Activated naive CD8-positive, alpha-beta T cell (primary cell): ENCODE results near the gene ATP11C.
"Not testable (repeated sequence)": the region's sequence is repeated elsewhere in the genome, so short reads cannot be mapped to it uniquely, and the experiment has no call there.

Experiments
- H3K27ac Mint-ChIP-seq: one replicate; pipeline ENCODE4 v1.8.0; 2021; ENCODE audit warnings: mixed read lengths
- H3K27me3 Mint-ChIP-seq: one replicate; pipeline ENCODE4 v1.8.0; 2021; ENCODE audit warnings: mixed read lengths
- H3K36me3 Mint-ChIP-seq: one replicate; pipeline ENCODE4 v1.8.0; 2021; ENCODE audit warnings: mixed read lengths
- H3K4me1 Mint-ChIP-seq: one replicate; pipeline ENCODE4 v1.8.0; 2021; ENCODE audit warnings: low read depth, mixed read lengths
- H3K4me3 Mint-ChIP-seq: one replicate; pipeline ENCODE4 v1.8.0; 2021; ENCODE audit warnings: mild to moderate bottlenecking, mixed read lengths
- H3K9me3 Mint-ChIP-seq: one replicate; pipeline ENCODE4 v1.8.0; 2021; ENCODE audit warnings: low read depth, mixed read lengths

Gene ATP11C

GRCh38 chrX:139902559-139902958, 30.3 kb downstream of the ATP11C start:
- Mint-ChIP-seq H3K27me3 (no peaks in the 10 kb centered on the region), H3K4me3 (no peak overlapping the region), H3K9me3 (no peaks in the 10 kb centered on the region), H3K36me3 (peaks cover 3% of the 10 kb centered on the region), H3K27ac (no peak overlapping the region), H3K4me1 (peaks cover 31% of the 10 kb centered on the region)

DNA sequence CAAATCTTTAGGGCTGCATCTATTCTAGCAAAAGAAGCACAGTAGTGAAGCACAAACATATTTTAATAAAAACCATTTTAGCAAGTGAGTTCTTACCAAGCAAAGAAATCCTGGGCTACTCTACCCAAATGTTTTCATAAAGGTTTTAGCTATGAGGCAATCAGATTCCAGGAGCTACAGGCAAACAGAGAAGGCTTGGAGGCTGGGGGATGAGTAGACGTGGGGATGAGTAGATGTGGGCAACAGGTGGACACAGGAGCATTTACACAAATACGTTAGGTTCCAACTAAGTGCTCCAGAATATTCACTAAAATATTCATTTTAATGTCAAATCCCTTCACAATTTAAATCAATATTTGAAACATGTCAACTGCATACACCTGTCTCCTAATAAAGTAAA, 34.5 kb downstream of the ATP11C start:
- H3K36me3 Mint-ChIP-seq = peaks cover 3% of the 10 kb centered on the region
- no peaks in the 10 kb centered on the region for H3K9me3 Mint-ChIP-seq
- H3K27ac Mint-ChIP-seq = no peak overlapping the region
- peaks cover 19% of the 10 kb centered on the region for H3K4me1 Mint-ChIP-seq
- H3K4me3 Mint-ChIP-seq = no peak overlapping the region
- H3K27me3 Mint-ChIP-seq = no peaks in the 10 kb centered on the region

DNA sequence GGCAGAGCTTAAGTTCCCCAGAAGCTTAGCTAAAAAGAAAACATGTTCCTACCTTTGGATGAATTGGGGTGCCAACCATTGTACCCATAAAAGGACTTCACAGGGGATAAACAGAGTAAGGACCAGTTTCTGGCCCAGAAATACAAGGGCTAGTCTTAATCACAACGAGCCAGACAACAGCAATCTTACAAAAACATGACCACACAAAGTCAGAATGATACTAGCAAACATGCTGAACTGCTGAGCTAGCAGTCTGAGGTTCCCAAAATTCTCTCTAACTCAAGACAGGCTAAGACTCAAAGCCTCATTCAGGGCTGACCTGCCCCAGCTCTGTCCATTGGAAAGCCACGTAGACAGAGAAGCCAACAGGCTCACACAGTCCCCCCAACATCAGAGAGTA, 40.3 kb downstream of the ATP11C start:
- Mint-ChIP-seq H3K27me3 (no peaks in the 10 kb centered on the region), H3K36me3 (no peaks in the 10 kb centered on the region), H3K27ac (no peak overlapping the region), H3K4me1 (peaks cover 28% of the 10 kb centered on the region), H3K4me3 (no peak overlapping the region), H3K9me3 (no peaks in the 10 kb centered on the region)

DNA sequence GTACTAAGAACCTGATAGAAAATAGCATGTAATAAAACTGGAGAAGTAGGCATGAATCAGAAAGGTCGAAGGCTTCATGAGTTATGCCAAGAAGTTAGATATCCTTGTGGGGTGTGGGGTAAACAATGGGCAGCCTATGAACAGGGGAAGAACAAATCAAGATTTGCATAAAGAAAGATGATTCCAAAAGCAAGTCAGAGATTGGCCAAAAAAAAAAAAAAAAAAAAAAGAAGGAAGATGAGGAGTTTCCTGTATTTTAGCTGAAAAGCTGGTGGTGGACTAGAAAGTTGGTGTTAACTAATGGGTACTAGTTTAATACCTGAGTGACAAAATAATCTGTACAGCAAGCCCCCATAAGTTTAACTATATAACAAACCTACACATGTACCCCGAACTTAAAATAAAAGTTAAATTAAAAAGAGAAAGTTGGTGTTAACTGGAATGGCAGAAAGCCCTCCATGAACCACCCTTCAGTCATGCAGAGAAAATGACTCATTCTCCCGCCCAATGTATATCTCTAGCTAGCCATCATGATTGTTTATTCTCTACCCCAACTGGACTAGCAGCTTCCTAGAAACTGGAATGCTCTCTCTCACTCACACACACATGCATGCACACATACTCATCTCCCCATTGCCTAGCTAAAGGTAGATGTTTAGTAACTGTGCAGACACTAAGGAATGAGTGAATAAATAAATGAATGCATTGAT, 41.7 kb downstream of the ATP11C start:
- Mint-ChIP-seq H3K27ac (no peak overlapping the region), H3K4me3 (no peak overlapping the region), H3K36me3 (no peaks in the 10 kb centered on the region)

DNA sequence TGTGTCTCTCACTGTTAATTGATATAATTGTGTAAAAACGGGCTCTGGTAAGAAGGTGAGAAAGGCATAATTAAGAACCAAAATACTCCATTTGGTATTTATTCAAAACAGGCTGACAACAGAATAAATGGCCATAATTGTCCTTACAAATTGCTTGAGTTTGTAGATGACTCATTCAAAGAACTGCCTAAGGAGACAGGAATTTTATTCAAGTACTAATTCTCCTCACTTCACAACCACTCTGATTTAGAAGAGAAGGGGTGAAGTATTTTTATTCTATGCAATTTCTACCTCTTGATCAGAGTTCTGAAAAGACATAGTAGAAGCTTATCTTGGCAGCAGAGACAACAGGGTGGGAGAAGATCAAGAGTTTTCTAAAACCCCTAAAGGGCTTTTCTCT, 43.1 kb downstream of the ATP11C start:
- no peaks in the 10 kb centered on the region for H3K27me3 Mint-ChIP-seq
- H3K36me3 Mint-ChIP-seq = peaks cover 5% of the 10 kb centered on the region
- no peaks in the 10 kb centered on the region for H3K9me3 Mint-ChIP-seq
- H3K4me3 Mint-ChIP-seq = no peak overlapping the region
- H3K4me1 Mint-ChIP-seq = peaks cover 29% of the 10 kb centered on the region
- no peak overlapping the region for H3K27ac Mint-ChIP-seq

More for the DNA sequence above, 41.7 kb downstream of the ATP11C start:
- Mint-ChIP-seq H3K27me3 (no peaks in the 10 kb centered on the region), H3K4me1 (peaks cover 28% of the 10 kb centered on the region), H3K9me3 (no peaks in the 10 kb centered on the region)

DNA sequence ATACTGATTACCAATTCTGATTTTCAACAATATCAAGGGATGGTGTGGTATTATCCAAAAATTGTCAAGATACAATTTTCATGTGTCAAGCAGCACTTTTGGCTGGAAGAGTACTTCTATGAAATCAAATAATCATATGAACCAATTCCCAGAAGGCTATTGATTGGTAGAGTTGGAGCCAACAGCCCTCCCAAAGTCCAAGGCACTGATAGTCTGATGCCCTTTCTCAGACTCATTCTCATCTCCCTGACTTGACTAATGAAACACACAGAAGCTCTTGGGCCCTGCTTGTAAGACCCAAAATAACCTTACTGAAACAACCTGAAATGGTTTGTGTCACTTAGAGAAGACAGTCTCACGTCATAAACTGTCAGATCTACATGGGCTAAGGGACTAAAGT, 48.9 kb downstream of the ATP11C start:
- H3K27me3 Mint-ChIP-seq = no peaks in the 10 kb centered on the region
- peaks cover 9% of the 10 kb centered on the region for H3K36me3 Mint-ChIP-seq
- peaks cover 26% of the 10 kb centered on the region for H3K4me1 Mint-ChIP-seq
- H3K4me3 Mint-ChIP-seq = no peak overlapping the region
- no peaks in the 10 kb centered on the region for H3K9me3 Mint-ChIP-seq
- H3K27ac Mint-ChIP-seq = no peak overlapping the region

DNA sequence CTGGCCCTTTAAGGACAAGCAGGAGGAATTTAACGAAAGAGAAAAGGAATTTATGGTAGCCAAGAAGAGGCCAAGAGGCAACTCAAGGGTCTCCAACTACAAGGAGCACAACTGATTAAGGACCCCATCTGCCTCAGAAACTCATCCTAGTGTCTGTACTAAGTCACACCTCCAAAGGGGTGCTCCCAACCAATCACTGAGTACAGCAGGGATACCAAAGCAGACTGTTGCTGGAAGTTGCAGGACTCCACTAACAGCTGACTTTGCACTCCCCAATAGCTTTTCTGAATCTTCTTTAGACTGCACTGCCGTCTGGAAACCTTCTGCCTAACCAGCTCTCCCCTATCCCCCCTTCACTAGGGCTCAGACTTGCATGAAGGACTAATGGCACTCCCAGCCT, 50.6 kb downstream of the ATP11C start:
- peaks cover 30% of the 10 kb centered on the region for H3K4me1 Mint-ChIP-seq
- H3K36me3 Mint-ChIP-seq = peaks cover 9% of the 10 kb centered on the region
- H3K27ac Mint-ChIP-seq = no peak overlapping the region

GRCh38 chrX:139881572-139881971, 51.3 kb downstream of the ATP11C start:
- no peak overlapping the region for H3K4me3 Mint-ChIP-seq
- H3K9me3 Mint-ChIP-seq = no peaks in the 10 kb centered on the region
- peaks cover 33% of the 10 kb centered on the region for H3K4me1 Mint-ChIP-seq
- H3K27ac Mint-ChIP-seq = no peak overlapping the region
- H3K27me3 Mint-ChIP-seq = no peaks in the 10 kb centered on the region
- H3K36me3 Mint-ChIP-seq = peaks cover 9% of the 10 kb centered on the region

More for the DNA sequence above, 50.6 kb downstream of the ATP11C start:
- no peaks in the 10 kb centered on the region for H3K9me3 Mint-ChIP-seq
- no peaks in the 10 kb centered on the region for H3K27me3 Mint-ChIP-seq
- no peak overlapping the region for H3K4me3 Mint-ChIP-seq

GRCh38 chrX:139881130-139881529, 51.7 kb downstream of the ATP11C start:
- Mint-ChIP-seq H3K4me1 (peaks cover 33% of the 10 kb centered on the region), H3K9me3 (no peaks in the 10 kb centered on the region), H3K4me3 (no peak overlapping the region), H3K36me3 (peaks cover 9% of the 10 kb centered on the region), H3K27me3 (no peaks in the 10 kb centered on the region), H3K27ac (no peak overlapping the region)

- Mint-ChIP-seq H3K9me3 (no peaks in the 10 kb centered on the region), H3K36me3 (peaks cover 4% of the 10 kb centered on the region), H3K27ac (no peak overlapping the region), H3K4me1 (peaks cover 23% of the 10 kb centered on the region), H3K4me3 (no peak overlapping the region), H3K27me3 (no peaks in the 10 kb centered on the region)
Observed at GRCh38 chrX:139877710-139878414, 55.0 kb downstream of the ATP11C start.

- Mint-ChIP-seq H3K27ac (no peak overlapping the region), H3K4me3 (no peak overlapping the region), H3K36me3 (peaks cover 4% of the 10 kb centered on the region), H3K27me3 (no peaks in the 10 kb centered on the region), H3K4me1 (peaks cover 17% of the 10 kb centered on the region), H3K9me3 (no peaks in the 10 kb centered on the region)
Observed at GRCh38 chrX:139875841-139876240, 57.0 kb downstream of the ATP11C start.

DNA sequence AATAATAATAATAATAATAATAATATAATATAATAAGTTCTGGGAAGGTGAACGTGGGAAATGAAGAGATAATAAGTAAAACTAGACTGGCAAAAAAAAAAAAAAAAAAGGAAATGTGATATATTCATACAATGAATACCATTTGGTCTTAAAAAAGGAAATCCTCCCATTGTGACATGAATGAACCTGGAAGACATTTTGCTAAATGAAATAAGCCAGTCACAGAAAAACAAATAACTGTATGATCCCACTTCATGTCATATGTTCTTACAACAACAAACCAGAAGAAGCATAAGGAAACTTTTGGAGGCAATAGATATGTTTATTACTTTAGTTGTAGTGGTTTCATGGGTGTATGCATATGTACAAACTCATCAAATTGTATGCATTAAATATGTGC, 63.1 kb downstream of the ATP11C start:
- Mint-ChIP-seq H3K4me1 (peaks cover 4% of the 10 kb centered on the region), H3K36me3 (peaks cover 10% of the 10 kb centered on the region), H3K9me3 (no peaks in the 10 kb centered on the region), H3K27me3 (no peaks in the 10 kb centered on the region), H3K4me3 (no peak overlapping the region), H3K27ac (no peak overlapping the region)

- Mint-ChIP-seq H3K27me3 (no peaks in the 10 kb centered on the region), H3K27ac (no peak overlapping the region), H3K4me3 (no peak overlapping the region), H3K4me1 (peaks cover 8% of the 10 kb centered on the region), H3K9me3 (no peaks in the 10 kb centered on the region), H3K36me3 (peaks cover 7% of the 10 kb centered on the region)
Observed at GRCh38 chrX:139864640-139865039, 68.2 kb downstream of the ATP11C start.

DNA sequence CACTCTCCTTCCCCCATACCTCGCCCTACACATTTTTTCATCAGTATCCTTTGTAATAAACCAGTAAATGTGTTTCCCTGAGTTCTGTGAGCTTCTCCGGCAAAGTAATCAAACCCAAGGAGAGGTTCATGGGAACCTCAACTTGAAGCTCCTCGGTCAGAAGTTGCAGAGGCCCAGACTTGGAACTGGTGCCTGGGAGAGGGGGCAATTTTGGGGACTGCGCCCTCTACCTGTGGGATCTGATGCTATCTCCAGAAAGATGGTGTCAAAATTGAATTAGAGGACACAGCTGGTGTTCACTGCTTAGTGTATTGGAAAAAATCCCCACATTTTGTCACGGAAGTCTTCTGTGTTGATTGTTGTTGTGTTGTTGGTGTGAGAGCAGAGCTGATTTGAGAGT, 70.6 kb downstream of the ATP11C start:
- Mint-ChIP-seq H3K36me3 (peaks cover 6% of the 10 kb centered on the region), H3K27me3 (no peaks in the 10 kb centered on the region), H3K27ac (no peak overlapping the region), H3K4me1 (peaks cover 8% of the 10 kb centered on the region), H3K4me3 (no peak overlapping the region), H3K9me3 (no peaks in the 10 kb centered on the region)

GRCh38 chrX:139856826-139857225, 76.0 kb downstream of the ATP11C start:
- H3K9me3 Mint-ChIP-seq, H3K27me3 Mint-ChIP-seq, H3K4me3 Mint-ChIP-seq, H3K36me3 Mint-ChIP-seq, H3K27ac Mint-ChIP-seq: not testable (repeated sequence)
- H3K4me1 Mint-ChIP-seq = peaks cover 13% of the 10 kb centered on the region

DNA sequence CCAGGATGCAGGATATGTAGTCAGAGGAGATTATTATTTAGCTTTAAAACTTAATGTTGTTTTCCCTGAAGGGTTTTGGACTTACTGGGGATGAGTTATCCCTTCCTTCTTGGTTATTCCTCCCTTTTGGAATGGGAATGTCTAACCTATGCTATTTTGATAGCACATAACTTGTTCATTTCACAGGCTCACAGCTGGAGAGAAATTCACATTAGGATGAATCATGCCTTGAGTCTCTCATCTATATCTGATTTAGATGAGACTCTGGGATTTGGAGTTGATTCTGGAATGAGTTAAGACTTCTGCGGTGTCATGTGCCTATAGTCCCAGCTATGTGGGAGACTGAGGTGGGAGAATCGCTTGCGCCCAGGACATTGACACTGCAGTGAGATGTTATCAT, 81.1 kb downstream of the ATP11C start:
- Mint-ChIP-seq H3K9me3 (no peaks in the 10 kb centered on the region), H3K4me3 (no peak overlapping the region), H3K27me3 (no peaks in the 10 kb centered on the region), H3K27ac (no peak overlapping the region), H3K36me3 (no peaks in the 10 kb centered on the region), H3K4me1 (peaks cover 10% of the 10 kb centered on the region)
